ENCODE measurements around the gene SCYL3.
"Not testable (repeated sequence)": the region's sequence is repeated elsewhere in the genome, so short reads cannot be mapped to it uniquely, and the experiment has no call there.

SCYL3 gene

GRCh38 chr1:169867012-169867675 is 26.6 kb downstream of the SCYL3 start:
- DNase-seq = no peak

GRCh38 chr1:169866577-169866976 is 27.1 kb downstream of the SCYL3 start:
- DNase-seq = no peak

GRCh38 chr1:169864531-169864930 is 29.2 kb downstream of the SCYL3 start:
- not testable (repeated sequence) for DNase-seq

GRCh38 chr1:169860750-169861149 is 32.9 kb downstream of the SCYL3 start:
- DNase-seq = no peak

- no peak for DNase-seq
Observed at GRCh38 chr1:169860187-169860586, 33.5 kb downstream of the SCYL3 start.

GRCh38 chr1:169859001-169859400 is 34.7 kb downstream of the SCYL3 start:
- no peak for DNase-seq

GRCh38 chr1:169858467-169858866 is 35.2 kb downstream of the SCYL3 start:
- DNase-seq = no peak

- DNase-seq = no peak
Observed at GRCh38 chr1:169853341-169853740, 40.4 kb downstream of the SCYL3 start.

- no peak for DNase-seq
Observed at GRCh38 chr1:169849346-169850022, 44.2 kb downstream of the SCYL3 start.

- DNase-seq = no peak
Observed at GRCh38 chr1:169848456-169848855, 45.2 kb downstream of the SCYL3 start.

GRCh38 chr1:169844941-169845608 is 48.6 kb downstream of the SCYL3 start:
- no peak for DNase-seq

- DNase-seq = no peak
Observed at GRCh38 chr1:169838942-169839341, 54.8 kb downstream of the SCYL3 start.

GRCh38 chr1:169836198-169836597 is 57.5 kb downstream of the SCYL3 start:
- no peak for DNase-seq

GRCh38 chr1:169835647-169836046 is 58.0 kb downstream of the SCYL3 start:
- DNase-seq = no peak

- no peak for DNase-seq
Observed at GRCh38 chr1:169834869-169835268, 58.8 kb downstream of the SCYL3 start.

GRCh38 chr1:169833179-169833901 is 60.4 kb downstream of the SCYL3 start:
- DNase-seq = no peak

- DNase-seq = no peak
Observed at GRCh38 chr1:169829671-169830070, 64.0 kb downstream of the SCYL3 start.

GRCh38 chr1:169824153-169824552 is 69.5 kb downstream of the SCYL3 start:
- DNase-seq = no peak

GRCh38 chr1:169821500-169821899 is 72.2 kb downstream of the SCYL3 start:
- DNase-seq = no peak

GRCh38 chr1:169816617-169817016 is 77.1 kb downstream of the SCYL3 start:
- no peak for DNase-seq

- DNase-seq = no peak
Observed at GRCh38 chr1:169814265-169814664, 79.4 kb downstream of the SCYL3 start.

- DNase-seq = no peak
Observed at GRCh38 chr1:169812131-169812530, 81.6 kb downstream of the SCYL3 start.

GRCh38 chr1:169811418-169812035 is 82.2 kb downstream of the SCYL3 start:
- DNase-seq = not testable (repeated sequence)

Measured in NCI-H510A (cell line).